Gastroesophageal sphincter (tissue), 4 donors: Measurements from ENCODE around the gene TMPRSS5. TPM values are rescaled to one million over a fixed set of nuclear protein-coding genes. Genes with fewer than 3 reads are reported as not detected.

ENCODE experiments used
- ATAC-seq: fragments of 150-250 bp; one replicate; pipeline ENCODE4 v1.9.1; 2016; ENCODE audit warnings: mild to moderate bottlenecking, moderate library complexity
- H3K27ac ChIP-seq, 4 donors: fragments of 200-600 bp; sonication (generic) in 3 of 4; 1 replicate in 3 of 4; 2 replicates in 1 of 4; pipeline ENCODE4 v1.5.1; 2016 to 2019
- H3K27me3 ChIP-seq: fragments of 200-600 bp; sonication (generic); one replicate; pipeline ENCODE4 v1.5.1; 2019
- H3K36me3 ChIP-seq, 2 donors: fragments of 200-600 bp; sonication (generic); one replicate each; pipeline ENCODE4 v1.5.1; 2019; ENCODE audit warnings: control low read depth in 1 of 2
- H3K4me1 ChIP-seq, 3 donors: fragments of 200-600 bp; sonication (generic); 1 replicate in 2 of 3; 2 replicates in 1 of 3; pipeline ENCODE4 v1.5.1; 2016 to 2019; ENCODE audit warnings: control low read depth in 2 of 3
- H3K4me3 ChIP-seq, 2 donors: fragments of 200-600 bp; sonication (generic); one replicate each; pipeline ENCODE4 v1.5.1; 2019; ENCODE audit warnings: mild to moderate bottlenecking in 1 of 2, moderate library complexity in 1 of 2
- H3K9me3 ChIP-seq, 3 donors: fragments of 200-600 bp; sonication (generic); one replicate each; pipeline ENCODE4 v1.5.1; 2017 to 2019; ENCODE audit warnings: control low read depth in 2 of 3
- CTCF ChIP-seq, 4 experiments: fragments of 200-600 bp in 2 of 4; fragments of 450-650 bp in 2 of 4; sonication (generic) in 1 of 4; IDR thresholded peaks; one replicate each; pipeline ENCODE4 v1.5.1; 2017 to 2019; ENCODE audit warnings: antibody characterized with exemption in 4 of 4, mild to moderate bottlenecking in 2 of 4, moderate library complexity in 2 of 4
- EP300 ChIP-seq: sonication (generic); formaldehyde crosslinking; IDR thresholded peaks from one replicate; pipeline ENCODE4 v1.6.1; 2017; ENCODE audit warnings: antibody characterized with exemption, mild to moderate bottlenecking
- POLR2A ChIP-seq, 2 donors: fragments of 450-650 bp; IDR thresholded peaks; one replicate each; pipeline ENCODE4 v1.6.1; 2017; ENCODE audit warnings: antibody characterized with exemption in 2 of 2, mild to moderate bottlenecking in 2 of 2, moderate library complexity in 1 of 2
- POLR2AphosphoS5 ChIP-seq: sonication (generic); formaldehyde crosslinking; IDR thresholded peaks from one replicate; pipeline ENCODE4 v1.6.1; 2017; ENCODE audit warnings: antibody characterized with exemption
- WGBS, 2 donors: methylation state at CpG; one replicate each; pipeline ENCODE4 v1.1.5; 2018; ENCODE audit warnings: low coverage in 1 of 2; 5-methylcytosine and 5-hydroxymethylcytosine counted together
- total RNA-seq, 4 donors: library from RNA; depleted of rRNA; stranded (reverse); fragments of >200 nt; gene quantifications; one replicate each; pipeline ENCODE4 v1.1.0, GENCODE V29; 2016

Gene TMPRSS5
- total RNA-seq, 4 donors from 2014 or later = 0.40 to 0.85 (median 0.47) TPM; not detected in 1

DNA sequence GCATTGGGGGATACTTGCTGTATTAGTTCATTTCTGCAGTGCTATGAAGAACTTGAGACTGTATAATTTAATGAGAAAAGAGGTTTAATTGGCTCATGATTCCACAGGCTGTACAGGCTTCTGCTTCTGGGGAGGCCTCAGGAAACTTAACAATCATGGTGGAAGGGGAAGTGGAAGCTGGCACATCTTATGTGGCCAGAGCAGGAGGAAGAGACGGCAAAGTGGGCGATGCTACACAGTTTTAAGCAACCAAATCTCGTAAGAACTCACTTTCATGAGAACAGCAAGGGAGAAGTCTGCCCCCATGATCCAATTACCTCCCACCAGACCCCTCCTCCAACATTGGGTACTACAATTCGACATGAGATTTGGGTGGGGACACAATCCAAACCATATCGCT, 55.1 kb downstream of the TMPRSS5 start:
- 85 to 88% methylated on average over 5 of the region's 5 CpGs for WGBS, 2 donors
- Histone ChIP-seq H3K27me3 (no peaks in the 10 kb centered on the region), H3K36me3 (no peaks in the 10 kb centered on the region), H3K9me3 (peaks cover 0 to 24% (median 0%) of the 10 kb centered on the region in 3 donors), H3K4me1 (no peaks in the 10 kb centered on the region), H3K4me3 (no peak overlapping the region), H3K27ac (no peak overlapping the region)
- TF ChIP-seq EP300 (no peak), POLR2AphosphoS5 (no peak), POLR2A (IDR thresholded peaks at IDR 0.05) (no peak), CTCF (IDR thresholded peaks at IDR 0.05) (no peak)
- ATAC-seq = no peak

DNA sequence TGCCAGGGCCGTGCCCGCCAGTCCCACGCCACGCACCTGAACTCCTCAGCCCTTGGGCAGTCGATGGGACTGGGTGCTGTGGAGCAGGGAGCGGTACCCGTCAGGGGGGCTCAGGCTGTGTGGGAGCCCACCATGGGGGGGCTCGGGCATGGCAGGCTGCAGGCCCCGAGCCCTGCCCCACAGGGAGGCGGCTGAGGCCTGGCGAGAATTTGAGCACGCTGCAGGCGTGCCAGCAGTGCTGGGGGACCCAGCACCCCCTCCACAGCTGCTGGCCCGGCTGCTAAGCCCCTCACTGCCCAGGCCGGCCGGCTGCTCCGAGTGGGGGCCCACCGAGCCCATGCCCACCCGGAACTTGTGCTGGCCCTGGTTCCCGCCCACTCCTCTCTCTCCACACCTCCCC, 56.8 kb downstream of the TMPRSS5 start:
- H3K36me3 ChIP-seq = no peaks in the 10 kb centered on the region
- no peak for TF ChIP-seq CTCF (IDR thresholded peaks at IDR 0.05)
- no peak for TF ChIP-seq POLR2AphosphoS5
- no peak for TF ChIP-seq POLR2A (IDR thresholded peaks at IDR 0.05)
- TF ChIP-seq EP300 = no peak
- no peak overlapping the region for H3K27ac ChIP-seq
- H3K4me3 ChIP-seq = no peak overlapping the region
- WGBS, 2 donors = no CpG with 5 or more reads among the region's 20 CpGs
- H3K9me3 ChIP-seq = peaks cover 0 to 24% (median 0%) of the 10 kb centered on the region in 3 donors
- H3K27me3 ChIP-seq = no peaks in the 10 kb centered on the region
- ATAC-seq = no peak
- H3K4me1 ChIP-seq = no peaks in the 10 kb centered on the region

DNA sequence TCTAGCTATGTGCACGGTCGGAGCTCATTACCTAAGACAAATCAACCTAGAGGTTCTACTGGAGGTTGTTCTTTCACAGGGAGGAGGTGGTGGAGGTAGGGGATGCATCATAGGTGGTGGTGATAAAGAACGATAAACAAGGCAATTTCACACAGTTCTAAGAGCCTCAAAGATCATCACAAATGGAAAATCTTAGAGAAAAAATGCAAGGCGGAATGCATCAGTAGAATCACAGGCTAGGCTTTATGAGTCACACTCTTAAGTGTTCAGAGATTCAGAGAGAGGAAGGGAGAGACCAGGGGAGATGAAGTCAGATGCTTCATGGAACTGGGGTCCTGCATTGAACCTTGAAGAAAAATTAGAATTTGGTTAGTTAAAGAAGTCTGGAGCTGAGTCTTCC, 58.3 kb downstream of the TMPRSS5 start:
- Histone ChIP-seq H3K27ac (no peak overlapping the region), H3K36me3 (no peaks in the 10 kb centered on the region), H3K4me1 (no peaks in the 10 kb centered on the region), H3K4me3 (no peak overlapping the region), H3K27me3 (no peaks in the 10 kb centered on the region), H3K9me3 (peaks cover 0 to 24% (median 0%) of the 10 kb centered on the region in 3 donors)
- 63 to 90% methylated on average over 2 of the region's 4 CpGs for WGBS, 2 donors
- TF ChIP-seq EP300 (no peak), POLR2AphosphoS5 (no peak), POLR2A (IDR thresholded peaks at IDR 0.05) (no peak), CTCF (IDR thresholded peaks at IDR 0.05) (no peak)
- ATAC-seq = no peak

DNA sequence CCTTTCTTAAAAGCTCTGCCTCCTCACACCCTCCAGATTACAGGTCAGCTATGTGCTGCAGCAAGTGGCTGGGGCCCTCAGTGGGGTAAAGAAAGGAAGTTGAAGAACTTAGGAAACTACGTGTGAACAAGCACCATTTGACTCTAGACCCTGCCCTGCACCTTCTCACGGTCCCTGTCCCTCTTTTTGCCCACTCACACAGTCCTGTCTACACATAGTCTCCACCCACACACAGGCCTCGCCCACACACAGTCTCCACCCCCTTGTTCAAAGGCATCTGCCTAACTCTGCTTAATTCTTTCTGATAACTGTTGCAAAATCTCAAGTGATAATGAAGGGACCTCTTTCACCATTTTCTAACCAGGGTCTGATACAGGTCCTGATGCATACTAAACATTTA, 59.0 kb downstream of the TMPRSS5 start:
- H3K27me3 ChIP-seq = no peaks in the 10 kb centered on the region
- H3K27ac ChIP-seq = no peak overlapping the region
- WGBS, 2 donors = 36 to 70% methylated on average over 3 of the region's 3 CpGs
- ATAC-seq = no peak
- H3K4me3 ChIP-seq = no peak overlapping the region
- TF ChIP-seq CTCF (IDR thresholded peaks at IDR 0.05) = no peak
- TF ChIP-seq POLR2A (IDR thresholded peaks at IDR 0.05) = no peak
- TF ChIP-seq EP300 = no peak
- no peak for TF ChIP-seq POLR2AphosphoS5
- H3K36me3 ChIP-seq = no peaks in the 10 kb centered on the region
- peaks cover 0 to 24% (median 0%) of the 10 kb centered on the region in 3 donors for H3K9me3 ChIP-seq
- H3K4me1 ChIP-seq = no peaks in the 10 kb centered on the region

DNA sequence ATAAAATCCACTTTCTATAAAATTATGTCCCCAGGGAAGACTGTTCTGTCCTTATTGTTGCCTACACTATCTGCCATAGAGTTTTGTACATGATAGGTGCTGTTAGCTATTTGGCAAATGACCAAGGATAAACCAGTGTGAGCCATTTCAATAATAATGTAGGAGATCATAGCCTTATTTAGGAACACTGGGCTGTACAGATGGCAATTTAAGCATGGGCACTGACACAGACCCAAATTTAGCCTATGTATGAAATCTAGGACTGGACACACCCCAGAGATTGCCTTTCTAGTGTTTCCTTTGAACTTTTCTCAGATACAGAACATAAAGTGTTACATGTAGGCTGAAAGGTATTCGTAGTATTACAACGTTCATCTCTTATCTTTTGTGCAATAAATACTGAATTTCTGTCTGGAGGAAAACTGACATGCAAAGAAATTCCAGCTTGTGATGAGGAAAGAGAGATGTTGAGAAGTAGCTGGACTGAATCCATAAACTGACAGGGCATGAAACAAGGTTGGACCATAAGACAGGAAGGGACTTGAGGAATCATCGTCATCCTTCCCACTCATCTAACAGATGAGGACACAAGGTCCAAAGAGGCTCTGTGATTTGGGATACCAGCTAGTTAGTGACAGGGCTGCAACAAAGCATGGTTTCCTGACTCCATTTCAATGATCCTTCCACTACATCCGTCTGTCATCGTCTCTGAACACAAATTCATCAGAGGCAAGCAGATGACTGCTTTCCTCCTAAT, 60.3 kb downstream of the TMPRSS5 start:
- no peak for TF ChIP-seq EP300
- TF ChIP-seq CTCF (IDR thresholded peaks at IDR 0.05) = no peak
- TF ChIP-seq POLR2AphosphoS5 = no peak
- no peak for TF ChIP-seq POLR2A (IDR thresholded peaks at IDR 0.05)
- Histone ChIP-seq H3K4me3 (no peak overlapping the region), H3K4me1 (no peaks in the 10 kb centered on the region), H3K9me3 (peaks cover 0 to 18% (median 0%) of the 10 kb centered on the region in 3 donors), H3K27ac (no peak overlapping the region), H3K27me3 (no peaks in the 10 kb centered on the region), H3K36me3 (no peaks in the 10 kb centered on the region)
- ATAC-seq = no peak
- WGBS, 2 donors = 43 to 87% methylated on average over 3 to 4 of the region's 5 CpGs
